ENCODE measurements around the gene UNC13A.

Gene UNC13A

GRCh38 chr19:17624314-17624991, 63.7 kb downstream of the UNC13A start:
- no peaks in the 10 kb centered on the region for H3K4me1 ChIP-seq
- H3K36me3 ChIP-seq (replicated peaks), result no peaks in the 10 kb centered on the region
- no peak for DNase-seq (ENCODE audit: low spot score in 2 of 2)
- H3K27me3 ChIP-seq (ENCODE audit: low read depth), result no peaks in the 10 kb centered on the region
- in situ Hi-C loops (cut with MboI; ENCODE audit: low sequenced_read_pairs), result no loop called here
- H3K4me3 ChIP-seq, result no peak overlapping the region
- H3K9me3 ChIP-seq, result peaks cover 4% of the 10 kb centered on the region; the same call in 1 of the 2 replicates

GRCh38 chr19:17623224-17623935, 64.8 kb downstream of the UNC13A start:
- Histone ChIP-seq H3K4me3 (no peak overlapping the region), H3K27me3 (ENCODE audit: low read depth) (no peaks in the 10 kb centered on the region), H3K36me3 (replicated peaks) (no peaks in the 10 kb centered on the region), H3K4me1 (no peaks in the 10 kb centered on the region), H3K9me3 (peaks cover 4% of the 10 kb centered on the region; the same call in 1 of the 2 replicates)
- in situ Hi-C loops (cut with MboI; ENCODE audit: low sequenced_read_pairs), result no loop called here
- no peak for DNase-seq (ENCODE audit: low spot score in 2 of 2)

DNA sequence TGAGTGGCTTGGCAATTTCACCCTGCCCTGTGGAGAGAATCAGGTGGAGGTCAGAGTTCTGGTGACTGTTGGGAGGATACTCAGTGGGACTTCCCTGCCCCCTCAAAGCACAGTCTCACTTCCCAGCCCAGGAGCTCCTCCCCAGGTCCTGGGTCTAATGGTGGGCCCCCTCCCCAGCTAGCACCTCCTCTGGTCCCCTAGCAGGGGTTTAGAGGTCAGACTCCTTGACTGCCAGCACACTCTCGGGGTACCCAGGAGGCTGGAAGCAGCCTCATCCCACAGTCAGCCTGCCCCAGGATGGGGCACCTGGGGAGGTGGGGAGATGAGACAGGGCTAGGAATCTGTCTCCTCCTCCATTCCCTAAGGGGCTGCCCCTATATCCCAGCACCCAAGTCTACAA, 67.5 kb downstream of the UNC13A start:
- DNase-seq (ENCODE audit: low spot score in 2 of 2), result no peak
- no peaks in the 10 kb centered on the region for H3K27me3 ChIP-seq (ENCODE audit: low read depth)
- peaks cover 4% of the 10 kb centered on the region; the same call in 1 of the 2 replicates for H3K9me3 ChIP-seq
- H3K4me1 ChIP-seq, result peaks cover 7% of the 10 kb centered on the region
- no peaks in the 10 kb centered on the region for H3K36me3 ChIP-seq (replicated peaks)
- H3K4me3 ChIP-seq, result no peak overlapping the region
- in situ Hi-C loops (cut with MboI; ENCODE audit: low sequenced_read_pairs), result no loop called here

- Histone ChIP-seq H3K27me3 (ENCODE audit: low read depth) (no peaks in the 10 kb centered on the region), H3K4me1 (peaks cover 7% of the 10 kb centered on the region), H3K36me3 (replicated peaks) (no peaks in the 10 kb centered on the region), H3K4me3 (no peak overlapping the region), H3K9me3 (peaks cover 4% of the 10 kb centered on the region; the same call in 1 of the 2 replicates)
- DNase-seq (ENCODE audit: low spot score in 2 of 2), result no peak
- in situ Hi-C loops (cut with MboI; ENCODE audit: low sequenced_read_pairs), result no loop called here
Measured at GRCh38 chr19:17618936-17619335, 69.2 kb downstream of the UNC13A start.

GRCh38 chr19:17618281-17618903, 69.8 kb downstream of the UNC13A start:
- DNase-seq (ENCODE audit: low spot score in 2 of 2), result no peak
- Histone ChIP-seq H3K4me3 (no peak overlapping the region), H3K9me3 (peaks cover 4% of the 10 kb centered on the region; the same call in 1 of the 2 replicates), H3K4me1 (peaks cover 7% of the 10 kb centered on the region), H3K27me3 (ENCODE audit: low read depth) (no peaks in the 10 kb centered on the region), H3K36me3 (replicated peaks) (no peaks in the 10 kb centered on the region)
- in situ Hi-C loops (cut with MboI; ENCODE audit: low sequenced_read_pairs), result no loop called here

- DNase-seq (ENCODE audit: low spot score in 2 of 2), result no peak
- Histone ChIP-seq H3K4me3 (no peak overlapping the region), H3K36me3 (replicated peaks) (no peaks in the 10 kb centered on the region), H3K9me3 (peaks cover 4% of the 10 kb centered on the region; the same call in 1 of the 2 replicates), H3K4me1 (peaks cover 7% of the 10 kb centered on the region), H3K27me3 (ENCODE audit: low read depth) (no peaks in the 10 kb centered on the region)
- in situ Hi-C loops (cut with MboI; ENCODE audit: low sequenced_read_pairs), result no loop called here
Measured at GRCh38 chr19:17617807-17618192, 70.4 kb downstream of the UNC13A start.

DNA sequence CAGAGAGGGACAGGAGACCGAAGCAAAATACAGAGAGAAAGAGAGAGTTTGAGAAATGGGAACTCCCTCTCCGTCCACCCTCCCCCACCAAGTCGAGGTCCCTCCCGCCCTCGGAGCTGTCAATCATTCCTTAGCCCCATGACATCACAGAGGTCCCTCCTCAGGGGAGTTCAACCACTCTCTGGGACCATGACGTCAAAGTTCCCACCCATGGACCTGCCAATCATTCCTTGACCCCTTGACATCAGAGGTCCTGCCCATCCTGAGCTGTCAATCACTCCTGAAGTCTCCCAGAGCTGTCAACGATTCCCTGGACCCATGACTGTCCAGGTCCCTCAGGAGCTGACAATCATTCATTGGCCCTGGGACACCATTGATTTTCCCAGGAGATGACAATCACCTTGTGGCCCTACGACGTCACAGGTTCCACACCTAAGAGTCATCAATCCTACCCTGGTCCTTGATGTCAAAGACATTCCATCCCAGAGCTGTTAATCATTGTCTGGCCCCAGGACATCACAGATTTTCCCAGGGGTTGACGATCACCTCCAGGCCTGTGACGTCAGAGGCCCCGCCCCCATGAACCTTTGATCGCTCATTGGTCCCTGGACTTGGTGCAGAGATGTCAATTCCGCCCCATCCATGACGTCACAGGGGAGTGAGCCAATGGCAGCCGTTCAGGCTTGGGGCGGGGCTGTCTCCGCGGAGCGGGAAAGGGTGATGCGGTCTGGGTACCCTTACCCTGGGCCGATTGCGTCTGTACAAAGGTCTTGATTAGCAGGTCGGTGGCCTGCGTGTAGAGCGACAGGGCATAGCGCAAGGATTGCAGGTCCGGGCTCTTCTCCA, 71.0 kb downstream of the UNC13A start:
- Histone ChIP-seq H3K4me1 (peaks cover 7% of the 10 kb centered on the region), H3K4me3 (no peak overlapping the region), H3K9me3 (peaks cover 4% of the 10 kb centered on the region; the same call in 1 of the 2 replicates), H3K27me3 (ENCODE audit: low read depth) (no peaks in the 10 kb centered on the region), H3K36me3 (replicated peaks) (no peaks in the 10 kb centered on the region)
- in situ Hi-C loops (cut with MboI; ENCODE audit: low sequenced_read_pairs), result no loop called here
- DNase-seq (ENCODE audit: low spot score in 2 of 2), result peak in 1 of 2 experiments; percentile 60

DNA sequence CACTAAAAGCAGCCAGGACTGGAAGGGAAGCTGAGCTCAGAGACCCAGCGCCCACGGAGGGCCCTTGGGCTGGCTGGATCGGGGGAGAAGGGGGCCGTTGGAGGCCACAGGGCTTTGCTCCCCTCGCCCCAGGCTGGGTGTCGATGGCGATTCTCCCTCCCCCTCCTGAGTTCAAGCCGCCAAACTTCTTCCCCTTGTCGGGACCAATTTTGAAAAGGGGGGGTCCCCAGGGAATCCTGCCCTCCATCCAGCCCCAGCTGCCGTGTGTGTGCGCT, 71.5 kb downstream of the UNC13A start:
- DNase-seq (ENCODE audit: low spot score in 2 of 2), result no peak
- Histone ChIP-seq H3K9me3 (0 out of 2 replicates have a peak, but pooled peaks cover 2% of the 10 kb centered on the region), H3K27me3 (ENCODE audit: low read depth) (no peaks in the 10 kb centered on the region), H3K4me3 (no peak overlapping the region; the same call in 1 of the 2 replicates), H3K36me3 (replicated peaks) (no peaks in the 10 kb centered on the region), H3K4me1 (peaks cover 7% of the 10 kb centered on the region)
- in situ Hi-C loops (cut with MboI; ENCODE audit: low sequenced_read_pairs), result no loop called here

GRCh38 chr19:17615889-17616685, 72.1 kb downstream of the UNC13A start:
- Histone ChIP-seq H3K36me3 (replicated peaks) (no peaks in the 10 kb centered on the region), H3K27me3 (ENCODE audit: low read depth) (no peaks in the 10 kb centered on the region), H3K4me1 (peaks cover 7% of the 10 kb centered on the region), H3K9me3 (no peaks in the 10 kb centered on the region), H3K4me3 (no peak overlapping the region; the same call in 1 of the 2 replicates)
- in situ Hi-C loops (cut with MboI; ENCODE audit: low sequenced_read_pairs), result no loop called here
- peak in 1 of 2 experiments; percentile 42 for DNase-seq (ENCODE audit: low spot score in 2 of 2)

- no peaks in the 10 kb centered on the region for H3K27me3 ChIP-seq (ENCODE audit: low read depth)
- no peak for DNase-seq (ENCODE audit: low spot score in 2 of 2)
- no peaks in the 10 kb centered on the region for H3K9me3 ChIP-seq
- in situ Hi-C loops (cut with MboI; ENCODE audit: low sequenced_read_pairs), result no loop called here
- no peaks in the 10 kb centered on the region for H3K36me3 ChIP-seq (replicated peaks)
- no peak overlapping the region for H3K4me3 ChIP-seq
- peaks cover 7% of the 10 kb centered on the region for H3K4me1 ChIP-seq
Measured at GRCh38 chr19:17614476-17614875, 73.7 kb downstream of the UNC13A start.

GRCh38 chr19:17611462-17612244, 76.5 kb downstream of the UNC13A start:
- H3K27me3 ChIP-seq (ENCODE audit: low read depth), result no peaks in the 10 kb centered on the region
- H3K4me1 ChIP-seq, result peaks cover 5% of the 10 kb centered on the region
- DNase-seq (ENCODE audit: low spot score in 2 of 2), result no peak
- H3K36me3 ChIP-seq (replicated peaks), result no peaks in the 10 kb centered on the region
- no peaks in the 10 kb centered on the region for H3K9me3 ChIP-seq
- in situ Hi-C loops (cut with MboI; ENCODE audit: low sequenced_read_pairs), result no loop called here
- H3K4me3 ChIP-seq, result no peak overlapping the region

GRCh38 chr19:17610384-17610783, 77.8 kb downstream of the UNC13A start:
- DNase-seq (ENCODE audit: low spot score in 2 of 2), result peak in 1 of 2 experiments; percentile 22
- no peak overlapping the region for H3K4me3 ChIP-seq
- no peaks in the 10 kb centered on the region for H3K36me3 ChIP-seq (replicated peaks)
- H3K4me1 ChIP-seq, result peaks cover 6% of the 10 kb centered on the region
- H3K9me3 ChIP-seq, result no peaks in the 10 kb centered on the region
- H3K27me3 ChIP-seq (ENCODE audit: low read depth), result no peaks in the 10 kb centered on the region
- in situ Hi-C loops (cut with MboI; ENCODE audit: low sequenced_read_pairs), result no loop called here
